ENCODE data around the gene MAP7.

The MAP7 gene

GRCh38 chr6:136533487-136533886 lies 16.7 kb downstream of the MAP7 start:
- no peak for DNase-seq (ENCODE audit: low read depth)
- no peak overlapping the region for H3K4me3 ChIP-seq (ENCODE audit: low read depth, low read length)
- no peak for TF ChIP-seq CTCF (IDR thresholded peaks at IDR 0.05; ENCODE audit: low read depth, low read length, missing control alignments)

GRCh38 chr6:136532030-136532429 lies 18.2 kb downstream of the MAP7 start:
- TF ChIP-seq CTCF (IDR thresholded peaks at IDR 0.05; ENCODE audit: low read depth, low read length, missing control alignments): no peak
- DNase-seq (ENCODE audit: low read depth): no peak
- no peak overlapping the region for H3K4me3 ChIP-seq (ENCODE audit: low read depth, low read length)

- TF ChIP-seq CTCF (IDR thresholded peaks at IDR 0.05; ENCODE audit: low read depth, low read length, missing control alignments): no peak
- no peak for DNase-seq (ENCODE audit: low read depth)
- no peak overlapping the region for H3K4me3 ChIP-seq (ENCODE audit: low read depth, low read length)
These were observed 20.5 kb downstream of the MAP7 start for GRCh38 chr6:136529710-136530109.

GRCh38 chr6:136528477-136528876 lies 21.7 kb downstream of the MAP7 start:
- no peak for TF ChIP-seq CTCF (IDR thresholded peaks at IDR 0.05; ENCODE audit: low read depth, low read length, missing control alignments)
- no peak overlapping the region for H3K4me3 ChIP-seq (ENCODE audit: low read depth, low read length)
- DNase-seq (ENCODE audit: low read depth): no peak

GRCh38 chr6:136527831-136528230 lies 22.4 kb downstream of the MAP7 start:
- no peak for DNase-seq (ENCODE audit: low read depth)
- no peak for TF ChIP-seq CTCF (IDR thresholded peaks at IDR 0.05; ENCODE audit: low read depth, low read length, missing control alignments)
- no peak overlapping the region for H3K4me3 ChIP-seq (ENCODE audit: low read depth, low read length)

GRCh38 chr6:136526937-136527336 lies 23.3 kb downstream of the MAP7 start:
- TF ChIP-seq CTCF (IDR thresholded peaks at IDR 0.05; ENCODE audit: low read depth, low read length, missing control alignments): no peak
- DNase-seq (ENCODE audit: low read depth): no peak
- no peak overlapping the region for H3K4me3 ChIP-seq (ENCODE audit: low read depth, low read length)

GRCh38 chr6:136526196-136526930 lies 23.9 kb downstream of the MAP7 start:
- no peak overlapping the region for H3K4me3 ChIP-seq (ENCODE audit: low read depth, low read length)
- no peak for DNase-seq (ENCODE audit: low read depth)
- TF ChIP-seq CTCF (IDR thresholded peaks at IDR 0.05; ENCODE audit: low read depth, low read length, missing control alignments): peak; percentile 13

All from GM12864 (cell line).